Inflammatory macrophage treated with lipopolysaccharide for 1 hour (primary cell): ENCODE measurements around the gene FAM163A.

Experiments
- DNase-seq, 2 donors: peaks; one replicate each; pipeline ENCODE4 v3.0.0-alpha.2; 2020 to 2022

Gene FAM163A

DNA sequence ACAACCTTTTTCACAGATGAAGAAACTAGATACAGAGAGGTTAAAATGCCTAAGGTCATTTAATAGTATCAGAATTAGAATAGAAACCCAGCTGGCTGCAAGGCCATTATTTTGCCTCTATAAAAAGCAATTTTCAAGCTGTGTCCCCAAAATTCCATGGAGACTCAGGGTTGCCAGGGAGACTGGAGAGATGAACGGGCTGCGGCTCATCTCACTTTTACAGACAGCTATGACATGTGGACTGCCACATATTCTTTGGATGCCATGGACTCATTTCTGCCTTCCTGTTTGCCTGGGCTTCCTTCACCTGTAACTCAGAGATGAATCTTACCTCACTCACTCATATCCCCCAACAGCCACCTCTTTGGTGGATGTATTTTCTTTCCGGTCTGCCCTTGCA, 117.6 kb downstream of the FAM163A start:
- DNase-seq: no peak

DNA sequence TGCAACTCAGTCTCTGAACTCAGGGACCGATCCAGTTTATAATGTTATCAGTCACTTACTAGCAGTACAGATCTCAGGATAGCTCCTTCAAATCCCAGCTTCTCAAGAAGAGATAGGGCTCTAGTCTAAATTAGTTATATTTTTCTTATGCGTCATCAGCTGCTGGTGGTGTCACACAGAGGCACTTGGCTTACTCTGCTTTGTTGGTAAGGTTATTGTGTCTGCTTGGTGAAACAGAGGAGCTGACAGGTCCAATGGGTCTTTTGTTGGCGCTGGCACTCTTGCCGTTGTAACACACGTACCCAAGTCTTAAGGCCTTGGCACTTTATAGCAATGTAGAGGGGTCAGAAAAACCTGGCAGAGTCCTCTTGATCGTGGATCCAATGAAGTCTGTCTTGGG, 122.3 kb downstream of the FAM163A start:
- DNase-seq: no peak
